IMR-90 (cell line): Measurements from ENCODE around the gene ANTXR1. TPM values are rescaled to one million over a fixed set of nuclear protein-coding genes. Genes with fewer than 3 reads are reported as not detected.

ENCODE experiments used
- ATAC-seq: fragments of 200-7000 bp; cut with Tn5 transposase; 2 replicates; pipeline ENCODE4 v1.9.1; 2020; ENCODE audit warnings: low read depth, mild to moderate bottlenecking, moderate library complexity
- BruUV-seq: library from RNA; stranded (reverse); fragments of 400-500 nt; replicated peaks from 2 replicates; lab custom pipeline; 2021; lab: Mats Ljungman, UMichigan
- CTCF ChIA-PET: fragments of 300-600 bp; formaldehyde crosslinking; extraction: SDS; loops from one replicate; lab custom pipeline; 2021; ENCODE audit warnings: antibody characterized with exemption; lab: Yijun Ruan, JAX
- POLR2A ChIA-PET: fragments of 300-600 bp; sonication (Branson Sonifier 250); formaldehyde crosslinking; loops from one replicate; lab custom pipeline; 2022; ENCODE audit warnings: antibody characterized with exemption; ENCODE audit not compliant: unreplicated experiment; lab: Charles Lee
- DNase-seq: peaks from one replicate; pipeline ENCODE4 v3.0.0; 2013
- H2AFZ ChIP-seq: replicated peaks from 2 replicates; pipeline ENCODE3; 2013; ENCODE audit warnings: low read length, mild to moderate bottlenecking; ENCODE audit not compliant: poor library complexity
- H2AK5ac ChIP-seq: 2 replicates; pipeline ENCODE4 v1.6.1; 2013; ENCODE audit warnings: low read depth, low read length, inconsistent platforms
- H2AK9ac ChIP-seq: replicated peaks from 2 replicates; pipeline ENCODE3; 2013; ENCODE audit warnings: mild to moderate bottlenecking, low read depth, low read length, moderate library complexity; ENCODE audit not compliant: poor library complexity
- H2BK120ac ChIP-seq: 2 replicates; pipeline ENCODE4 v1.6.1; 2013; ENCODE audit warnings: low read depth, low read length, inconsistent platforms
- H2BK15ac ChIP-seq: 3 replicates; pipeline ENCODE4 v1.6.1; 2013; ENCODE audit warnings: low read depth, low read length, inconsistent platforms
- H2BK20ac ChIP-seq: 2 replicates; pipeline ENCODE4 v1.6.1; 2013; ENCODE audit warnings: low read depth, mild to moderate bottlenecking, inconsistent platforms, low read length, moderate library complexity
- H2BK5ac ChIP-seq: 2 replicates; pipeline ENCODE4 v1.6.1; 2013; ENCODE audit warnings: mild to moderate bottlenecking, low read depth, low read length, inconsistent platforms; ENCODE audit not compliant: poor library complexity, severe bottlenecking
- H3K14ac ChIP-seq: replicated peaks from 2 replicates; pipeline ENCODE4 v1.6.1; 2013; ENCODE audit warnings: low read depth, low read length, inconsistent platforms
- H3K18ac ChIP-seq: 2 replicates; pipeline ENCODE4 v1.6.1; 2013; ENCODE audit warnings: low read depth, low read length, control low read depth
- H3K23ac ChIP-seq: 2 replicates; pipeline ENCODE4 v1.6.1; 2013; ENCODE audit warnings: low read depth, low read length, inconsistent platforms
- H3K27ac ChIP-seq: 2 replicates; pipeline ENCODE4 v1.5.1; 2013; ENCODE audit warnings: mild to moderate bottlenecking, control low read depth, low read length; ENCODE audit not compliant: insufficient read depth
- H3K27me3 ChIP-seq: 2 replicates; pipeline ENCODE4 v1.6.1; 2013; ENCODE audit warnings: low read length; ENCODE audit not compliant: control insufficient read depth, insufficient read depth
- H3K36me3 ChIP-seq: 2 replicates; pipeline ENCODE4 v1.6.1; 2013; ENCODE audit warnings: low read length, mixed read lengths; ENCODE audit not compliant: control insufficient read depth, insufficient read depth
- H3K4ac ChIP-seq: 2 replicates; pipeline ENCODE4 v1.6.1; 2013; ENCODE audit warnings: low read depth, low read length, inconsistent platforms
- H3K4me1 ChIP-seq: 2 replicates; pipeline ENCODE4 v1.6.1; 2013; ENCODE audit warnings: low read length, mixed read lengths; ENCODE audit not compliant: control insufficient read depth, insufficient read depth
- H3K4me2 ChIP-seq: 2 replicates; pipeline ENCODE4 v1.6.1; 2013; ENCODE audit warnings: low read depth, mild to moderate bottlenecking, control low read depth, low read length, moderate library complexity
- H3K4me3 ChIP-seq: 2 replicates; pipeline ENCODE4 v1.5.1; 2013; ENCODE audit warnings: low read depth, mild to moderate bottlenecking, control low read depth, low read length, moderate library complexity; ENCODE audit not compliant: insufficient read depth
- H3K56ac ChIP-seq: 2 replicates; pipeline ENCODE4 v1.6.1; 2013; ENCODE audit warnings: low read length, inconsistent platforms; ENCODE audit not compliant: insufficient read depth; ENCODE audit errors: extremely low read depth
- H3K79me1 ChIP-seq, 2 experiments: 2 replicates each; pipeline ENCODE4 v1.6.1; 2013; ENCODE audit warnings: low read length in 2 of 2, inconsistent platforms in 1 of 2, low read depth in 1 of 2
- H3K9ac ChIP-seq: 2 replicates; pipeline ENCODE4 v1.6.1; 2013; ENCODE audit warnings: low read depth, low read length, control low read depth
- H3K9me1 ChIP-seq: 2 replicates; pipeline ENCODE4 v1.6.1; 2013; ENCODE audit warnings: low read length, inconsistent platforms; ENCODE audit not compliant: insufficient read depth
- H3K9me3 ChIP-seq: 2 replicates; pipeline ENCODE4 v1.6.1; 2013; ENCODE audit warnings: low read length; ENCODE audit not compliant: control insufficient read depth, insufficient read depth
- H4K20me1 ChIP-seq: 2 replicates; pipeline ENCODE4 v1.6.1; 2013; ENCODE audit warnings: low read length, inconsistent platforms; ENCODE audit not compliant: insufficient read depth
- H4K5ac ChIP-seq: 2 replicates; pipeline ENCODE4 v1.6.1; 2013; ENCODE audit warnings: mild to moderate bottlenecking, low read depth, low read length, control low read depth
- H4K8ac ChIP-seq, 2 experiments: 2 replicates each; pipeline ENCODE4 v1.6.1; 2013; ENCODE audit warnings: low read depth in 2 of 2, low read length in 2 of 2, control low read depth in 1 of 2, inconsistent platforms in 1 of 2
- H4K91ac ChIP-seq: 2 replicates; pipeline ENCODE4 v1.6.1; 2013; ENCODE audit warnings: low read depth, low read length, inconsistent platforms; ENCODE audit not compliant: insufficient read depth
- MAFK ChIP-seq: IDR thresholded peaks from 2 replicates; pipeline ENCODE4 v1.6.1; 2012; ENCODE audit warnings: low read depth, low read length, improper control_type of control experiment
- POLR2A ChIP-seq: IDR thresholded peaks from 2 replicates; pipeline ENCODE4 v1.6.1; 2012; ENCODE audit warnings: mild to moderate bottlenecking, low read depth, low read length
- WGBS, 2 experiments: methylation state at CpG; one replicate each; pipeline versions ENCODE4 v1.1.5 to v1.1.7; 2013; ENCODE audit warnings: missing lambda C conversion rate in 2 of 2; ENCODE audit not compliant: insufficient read length in 1 of 2; ENCODE audit errors: extremely low coverage in 2 of 2; 5-methylcytosine and 5-hydroxymethylcytosine counted together
- dilution Hi-C: fragments of 300-500 bp; cut with HindIII; formaldehyde crosslinking; loops from one replicate; pipeline ENCODE4 v1.14.3; 2018; ENCODE audit warnings: low sequenced_read_pairs; ENCODE audit not compliant: unreplicated experiment
- in situ Hi-C: fragments of 300-500 bp; cut with MboI; formaldehyde crosslinking; loops from 3 replicates; pipeline ENCODE4 v1.14.3; 2019; ENCODE audit warnings: low sequenced_read_pairs, inconsistent platforms, mixed read lengths
- intact Hi-C: fragments of 100-400 bp; cut with micrococcal nuclease; formaldehyde crosslinking; loops from 2 replicates; pipeline ENCODE4 v1.10.0; 2022
- polyA plus RNA-seq, 3 experiments: library from polyadenylated mRNA; depleted of rRNA; stranded (reverse); fragments of >200 nt; gene quantifications; 2 replicates each; pipeline ENCODE4 v1.2.3, GENCODE V29; 2012; ENCODE audit warnings: low replicate concordance in 1 of 3
- total RNA-seq: library from RNA; depleted of rRNA; stranded (reverse); fragments of >200 nt; gene quantifications from 2 replicates; pipeline ENCODE4 v1.2.3, GENCODE V29; 2012

Gene ANTXR1
- total and polyA plus RNA-seq, 2 of the 4 experiments (the other 2 are of a cell fraction): 27.2 to 36.9 TPM

DNA sequence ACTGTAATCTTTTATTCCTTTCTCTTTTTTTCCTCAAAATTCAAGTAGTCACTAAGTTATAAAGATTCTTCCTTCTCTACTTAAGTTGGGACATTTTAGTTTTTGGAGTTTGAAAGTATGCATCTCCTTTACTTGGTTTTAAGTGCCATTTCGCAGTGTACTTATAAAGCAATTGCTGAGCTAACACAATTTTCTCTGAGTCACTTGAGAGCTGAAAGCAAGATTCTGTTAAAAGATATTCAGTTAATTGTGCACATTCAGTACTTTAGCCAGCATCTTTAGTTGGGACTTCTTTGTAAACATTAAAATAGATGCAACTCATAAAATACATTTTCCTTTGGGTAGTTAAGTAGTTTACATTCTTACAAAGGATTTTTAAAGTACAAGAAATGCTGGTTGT is 238.0 kb downstream of the ANTXR1 start:
- H4K5ac ChIP-seq: peak overlapping the region; percentile 98; the same call in 1 of the 2 replicates
- in situ Hi-C loops (no loop called here), intact Hi-C loops (no loop called here), dilution Hi-C loops (no loop called here)
- H3K9me1 ChIP-seq: peaks cover 9% of the 10 kb centered on the region; the same call in 1 of the 2 replicates
- no peak overlapping the region for H3K4me3 ChIP-seq
- H3K27me3 ChIP-seq: no peaks in the 10 kb centered on the region
- H2BK20ac ChIP-seq: no peak overlapping the region; the same call in 1 of the 2 replicates
- no peak overlapping the region for H3K23ac ChIP-seq
- peaks cover 11% of the 10 kb centered on the region for H3K4me1 ChIP-seq
- H3K27ac ChIP-seq: peak overlapping the region; percentile 97; the same call in 1 of the 2 replicates
- no peak for ATAC-seq
- H2AK9ac ChIP-seq: no peak overlapping the region
- H2AFZ ChIP-seq: no peak overlapping the region
- POLR2A ChIA-PET: no interaction called here
- H2BK120ac ChIP-seq: peak overlapping the region; percentile 87; the same call in 1 of the 2 replicates
- H3K36me3 ChIP-seq: peaks cover 22% of the 10 kb centered on the region
- peak overlapping the region; percentile 90 for H2BK5ac ChIP-seq
- H2AK5ac ChIP-seq: peak overlapping the region; percentile 45; the same call in 1 of the 2 replicates
- H3K14ac ChIP-seq: peak overlapping the region; percentile 84
- H4K20me1 ChIP-seq: no peaks in the 10 kb centered on the region
- no peak overlapping the region for H3K56ac ChIP-seq
- no peak overlapping the region for H3K9ac ChIP-seq
- peak overlapping the region; percentile 87 to 92 for H4K8ac ChIP-seq
- no CpG with 5 or more reads among the region's 1 CpG for WGBS, 2 experiments
- DNase-seq: no peak
- CTCF ChIA-PET: no interaction called here
- H3K4me2 ChIP-seq: no peak overlapping the region
- TF ChIP-seq POLR2A (no peak), MAFK (peak; percentile 42; the same call in 1 of the 2 replicates)
- H3K9me3 ChIP-seq: no peaks in the 10 kb centered on the region
- peak overlapping the region; percentile 89; the same call in 1 of the 2 replicates for H3K4ac ChIP-seq
- no TSS peak for BruUV-seq
- H3K18ac ChIP-seq: peak overlapping the region; percentile 97
- H4K91ac ChIP-seq: peak overlapping the region; percentile 94; the same call in 1 of the 2 replicates
- peaks cover 0 to 22% of the 10 kb centered on the region in 2 experiments; a peak in 2 of 4 replicates for H3K79me1 ChIP-seq
- peak overlapping the region; percentile 99; the same call in 2 of the 3 replicates for H2BK15ac ChIP-seq
